HepG2 (cell line): ENCODE measurements around the gene MAP10. TPM values are rescaled to one million over a fixed set of nuclear protein-coding genes. Genes with fewer than 3 reads are reported as not detected.

Experiments used
- ATAC-seq: fragments of 200-7000 bp; cut with Tn5 transposase; 3 replicates; pipeline ENCODE4 v1.9.1; 2020; ENCODE audit warnings: mild to moderate bottlenecking, moderate library complexity
- BruUV-seq: library from RNA; stranded (reverse); fragments of 400-500 nt; replicated peaks from 2 replicates; lab custom pipeline; 2021; lab: Mats Ljungman, UMichigan
- CTCF ChIA-PET: fragments of 300-600 bp; formaldehyde crosslinking; extraction: SDS; loops from one replicate; lab custom pipeline; 2021; ENCODE audit warnings: low total read pairs, inconsistent platforms, low intra/inter-chr PET ratio; lab: Yijun Ruan, JAX
- POLR2A ChIA-PET: fragments of 350-600 bp; sonication (Branson Sonifier 250); formaldehyde crosslinking; loops from one replicate; lab custom pipeline; 2020; ENCODE audit warnings: antibody characterized with exemption, inconsistent platforms; lab: Yijun Ruan, JAX
- DNase-seq: peaks from one replicate; pipeline ENCODE4 v3.0.0-alpha.2; 2015; ENCODE audit warnings: low spot score
- FAIRE-seq: peaks from 3 replicates; lab custom pipeline; 2011; peaks lifted over from hg19 to GRCh38; lab: Jason Lieb, UNC
- H2AFZ ChIP-seq: one replicate; pipeline ENCODE4 v1.6.1; 2011; ENCODE audit warnings: low read length, inconsistent platforms
- H3K27ac ChIP-seq: fragments of 300-600 bp; 3 replicates; pipeline ENCODE4 v1.8.0; 2011; ENCODE audit warnings: mixed run types, mild to moderate bottlenecking, mixed read lengths, low read length, inconsistent platforms; ENCODE audit not compliant: insufficient read depth; ENCODE audit errors: extremely low read length
- H3K27me3 ChIP-seq, 2 experiments: fragments of 200-600 bp in 1 of 2; 2 replicates in 1 of 2; 3 replicates in 1 of 2; pipeline versions ENCODE4 v1.6.0 to v1.8.0; 2011; ENCODE audit warnings: low read length in 2 of 2, mild to moderate bottlenecking in 2 of 2, moderate library complexity in 2 of 2, inconsistent platforms in 1 of 2; ENCODE audit not compliant: insufficient read depth in 2 of 2, control insufficient read depth in 1 of 2
- H3K36me3 ChIP-seq, 2 experiments: fragments of 200-600 bp in 1 of 2; replicated peaks in 1 of 2; 2 replicates in 1 of 2; 3 replicates in 1 of 2; pipeline versions ENCODE4 v1.5.1 to v1.8.0; 2011; ENCODE audit warnings: low read length in 2 of 2, inconsistent platforms in 1 of 2; ENCODE audit not compliant: insufficient read depth in 2 of 2, control insufficient read depth in 1 of 2
- H3K4me1 ChIP-seq: 2 replicates; pipeline ENCODE4 v1.5.1; 2012; ENCODE audit warnings: low read length, inconsistent platforms; ENCODE audit not compliant: insufficient read depth
- H3K4me2 ChIP-seq: 2 replicates; pipeline ENCODE4 v1.6.0; 2011; ENCODE audit warnings: low read depth, low read length, inconsistent platforms
- H3K4me3 ChIP-seq, 3 experiments: fragments of 200-600 bp in 1 of 3; sonication (generic), shearing (Covaris generic) in 1 of 3; replicated peaks in 1 of 3; 2 replicates each; pipeline ENCODE4 v1.5.1; 2011 to 2016; ENCODE audit warnings: low read length in 3 of 3, inconsistent platforms in 2 of 3, low read depth in 2 of 3, mild to moderate bottlenecking in 2 of 3, control low read depth in 1 of 3, mixed read lengths in 1 of 3; ENCODE audit not compliant: insufficient read depth in 1 of 3
- H3K79me2 ChIP-seq: one replicate; pipeline ENCODE4 v1.6.1; 2011; ENCODE audit warnings: low read length, inconsistent platforms; ENCODE audit not compliant: insufficient read depth
- H3K9ac ChIP-seq: 2 replicates; pipeline ENCODE4 v1.6.0; 2011; ENCODE audit warnings: mild to moderate bottlenecking, low read depth, low read length, inconsistent platforms; ENCODE audit not compliant: insufficient read depth
- H3K9me3 ChIP-seq: 2 replicates; pipeline ENCODE4 v1.5.1; 2012; ENCODE audit warnings: mild to moderate bottlenecking, low read length
- H4K20me1 ChIP-seq: 2 replicates; pipeline ENCODE4 v1.6.0; 2011; ENCODE audit warnings: inconsistent platforms, mild to moderate bottlenecking, low read length, moderate library complexity; ENCODE audit not compliant: insufficient read depth
- AGO1 ChIP-seq: fragments of 200-400 bp; formaldehyde crosslinking; IDR thresholded peaks from 2 replicates; pipeline ENCODE4 v1.6.1; 2017; ENCODE audit warnings: mild to moderate bottlenecking, low read depth, low read length, moderate library complexity; ENCODE audit not compliant: poor library complexity, severe bottlenecking
- DR1 ChIP-seq: sonication (generic); formaldehyde crosslinking; IDR thresholded peaks from 2 replicates; pipeline ENCODE4 v1.8.0; 2021; ENCODE audit warnings: mild to moderate bottlenecking, missing genetic modification reagents, inconsistent platforms
- HNRNPK ChIP-seq: fragments of 200-400 bp; formaldehyde crosslinking; IDR thresholded peaks from 2 replicates; pipeline ENCODE4 v1.6.1; 2018; ENCODE audit warnings: low read length, low read depth, moderate library complexity, mild to moderate bottlenecking; ENCODE audit not compliant: poor library complexity, severe bottlenecking
- RCOR2 ChIP-seq: IDR thresholded peaks from 2 replicates; pipeline ENCODE4 v1.6.1; 2016; ENCODE audit warnings: missing biosample characterization, missing genetic modification reagents
- SRSF9 ChIP-seq: fragments of 200-400 bp; formaldehyde crosslinking; IDR thresholded peaks from 2 replicates; pipeline ENCODE4 v1.6.1; 2018; ENCODE audit warnings: borderline replicate concordance, mild to moderate bottlenecking, low read depth, low read length; ENCODE audit not compliant: insufficient read depth, poor library complexity, severe bottlenecking
- TBP ChIP-seq: sonication (generic); formaldehyde crosslinking; IDR thresholded peaks from 2 replicates; pipeline ENCODE4 v1.5.0; 2020; ENCODE audit warnings: missing genetic modification reagents
- ZFP37 ChIP-seq: sonication (generic); formaldehyde crosslinking; IDR thresholded peaks from 2 replicates; pipeline ENCODE4 v1.4.0; 2020; ENCODE audit warnings: missing genetic modification reagents, borderline replicate concordance
- ZNF224 ChIP-seq: sonication (generic); formaldehyde crosslinking; IDR thresholded peaks from 2 replicates; pipeline ENCODE4 v1.5.0; 2020; ENCODE audit warnings: mild to moderate bottlenecking, missing genetic modification reagents
- ZNF652 ChIP-seq: IDR thresholded peaks from 2 replicates; pipeline ENCODE4 v1.6.1; 2016; ENCODE audit warnings: low read depth, borderline replicate concordance
- ZNF670 ChIP-seq: sonication (generic); formaldehyde crosslinking; IDR thresholded peaks from 2 replicates; pipeline ENCODE4 v1.8.0; 2022; ENCODE audit warnings: mild to moderate bottlenecking, missing genetic modification reagents, borderline replicate concordance
- ZNF747 ChIP-seq: sonication (generic); formaldehyde crosslinking; IDR thresholded peaks from 2 replicates; pipeline ENCODE4 v1.8.1; 2023; ENCODE audit warnings: missing genetic modification reagents, mild to moderate bottlenecking, borderline replicate concordance
- WGBS: methylation state at CpG from one replicate; pipeline ENCODE4 v1.1.6; 2017; ENCODE audit warnings: low lambda C conversion rate; 5-methylcytosine and 5-hydroxymethylcytosine counted together
- in situ Hi-C: cut with HindIII; loops from 2 replicates; pipeline ENCODE4 v1.10.0; 2017; ENCODE audit warnings: low pct_unique_long_range_greater_than_20kb; ENCODE audit not compliant: extremely low pct_ligation_motif_present
- intact Hi-C: fragments of 100-400 bp; cut with micrococcal nuclease; formaldehyde crosslinking; loops from one replicate; pipeline ENCODE4 v1.10.0; 2022; ENCODE audit not compliant: unreplicated experiment
- polyA plus RNA-seq, 8 experiments: library from polyadenylated mRNA; depleted of rRNA in 3 of 8; stranded (reverse) in 7 of 8; unstranded in 1 of 8; fragments of >200 nt; fragmentation: Illumina TruSeq in 4 of 8; extraction: Trizol in 4 of 8; gene quantifications; 2 replicates each; pipeline versions ENCODE4 v1.2.1 to v1.2.3, GENCODE V29; 2011 to 2016; ENCODE audit warnings: low read depth in 4 of 8, missing spikeins in 1 of 8, mixed read lengths in 1 of 8; ENCODE audit not compliant: insufficient read depth in 1 of 8
- total RNA-seq, 5 experiments: library from RNA; depleted of rRNA; stranded (reverse); fragments of >200 nt; fragmentation: Illumina TruSeq; extraction: Trizol; gene quantifications; 2 replicates each; pipeline ENCODE4 v1.2.3, GENCODE V29; 2016; ENCODE audit warnings: low read depth in 1 of 5
- TF ChIP-seq, protein P1 (sequence below): sonication (generic); formaldehyde crosslinking; IDR thresholded peaks from 2 replicates; pipeline ENCODE4 v1.4.0; 2020; ENCODE audit warnings: missing genetic modification reagents
- TF ChIP-seq, protein P2 (sequence below): sonication (generic); formaldehyde crosslinking; IDR thresholded peaks from 2 replicates; pipeline ENCODE4 v1.4.0; 2020; ENCODE audit warnings: mild to moderate bottlenecking, missing genetic modification reagents, borderline replicate concordance
- TF ChIP-seq, protein P3 (sequence below): sonication (generic); formaldehyde crosslinking; IDR thresholded peaks from 2 replicates; pipeline ENCODE4 v1.4.0; 2020; ENCODE audit warnings: missing genetic modification reagents, borderline replicate concordance

MAP10 gene
- total and polyA plus RNA-seq, 2 of the 13 experiments (the other 11 are each of a cell fraction or from before 2014, with no cell fraction given) = not detected

DNA sequence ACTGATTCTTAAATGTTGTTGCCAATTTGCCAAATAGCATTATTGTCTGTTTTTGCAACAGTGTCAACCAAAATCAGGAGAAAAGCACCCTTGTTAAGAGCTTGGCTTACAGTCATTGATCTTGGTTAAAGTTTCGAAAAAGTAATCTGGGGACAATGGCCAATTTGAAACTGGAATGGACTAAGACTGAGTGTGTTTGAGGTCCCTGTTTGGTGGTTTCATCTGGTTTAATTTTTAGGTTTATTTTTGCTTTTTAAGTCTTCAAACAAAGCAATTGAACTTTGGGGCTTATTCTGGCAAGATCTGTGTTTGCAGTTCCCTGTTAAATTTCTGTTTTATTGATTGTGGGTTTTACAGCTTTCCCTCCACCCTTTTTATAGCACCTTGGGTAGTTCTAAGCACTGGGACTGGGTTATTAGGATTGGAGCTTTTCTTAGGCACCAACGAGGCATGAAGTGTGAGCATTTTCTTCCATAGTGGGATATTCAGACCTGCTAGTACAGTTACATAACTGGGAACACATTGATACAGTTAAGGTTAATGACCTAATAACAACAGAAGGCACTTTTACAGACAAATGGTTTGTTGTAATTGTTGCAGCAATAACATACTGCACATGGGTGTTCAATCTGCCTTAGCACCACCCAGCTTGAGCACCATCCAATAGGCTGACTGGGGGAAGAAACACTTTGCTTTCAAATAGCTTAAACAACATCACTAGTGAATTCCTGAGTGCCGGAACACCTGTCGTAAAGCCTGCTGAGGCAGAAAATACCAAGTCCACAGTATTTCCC is 40.6 kb upstream of the MAP10 start:
- Histone ChIP-seq H2AFZ (no peak overlapping the region), H3K4me3 (no peak overlapping the region), H3K36me3 (no peaks in the 10 kb centered on the region), H3K4me2 (no peak overlapping the region), H3K9me3 (peaks cover 20% of the 10 kb centered on the region), H3K9ac (no peak overlapping the region), H4K20me1 (no peaks in the 10 kb centered on the region), H3K4me1 (no peaks in the 10 kb centered on the region), H3K79me2 (no peaks in the 10 kb centered on the region), H3K27me3 (no peaks in the 10 kb centered on the region), H3K27ac (no peak overlapping the region)
- DNase-seq = no peak
- 2% methylated on average over 2 of the region's 4 CpGs for WGBS
- FAIRE-seq = no peak
- intact Hi-C loops (no loop called here), in situ Hi-C loops (no loop called here)
- no peak for ATAC-seq
- CTCF ChIA-PET = no interaction called here
- no TSS peak for BruUV-seq
- POLR2A ChIA-PET = no interaction called here
- no peak for TF ChIP-seq DR1 (CRISPR knock-in tag)
- TF ChIP-seq TBP (CRISPR knock-in tag) = no peak
- TF ChIP-seq AGO1 = no peak
- no peak for TF ChIP-seq ZFP37 (CRISPR knock-in tag)
- no peak for TF ChIP-seq HNRNPK
- no peak for TF ChIP-seq ZNF747
- TF ChIP-seq ZNF652 (CRISPR knock-in tag) = no peak
- TF ChIP-seq SRSF9 = no peak
- TF ChIP-seq, protein P1, sequence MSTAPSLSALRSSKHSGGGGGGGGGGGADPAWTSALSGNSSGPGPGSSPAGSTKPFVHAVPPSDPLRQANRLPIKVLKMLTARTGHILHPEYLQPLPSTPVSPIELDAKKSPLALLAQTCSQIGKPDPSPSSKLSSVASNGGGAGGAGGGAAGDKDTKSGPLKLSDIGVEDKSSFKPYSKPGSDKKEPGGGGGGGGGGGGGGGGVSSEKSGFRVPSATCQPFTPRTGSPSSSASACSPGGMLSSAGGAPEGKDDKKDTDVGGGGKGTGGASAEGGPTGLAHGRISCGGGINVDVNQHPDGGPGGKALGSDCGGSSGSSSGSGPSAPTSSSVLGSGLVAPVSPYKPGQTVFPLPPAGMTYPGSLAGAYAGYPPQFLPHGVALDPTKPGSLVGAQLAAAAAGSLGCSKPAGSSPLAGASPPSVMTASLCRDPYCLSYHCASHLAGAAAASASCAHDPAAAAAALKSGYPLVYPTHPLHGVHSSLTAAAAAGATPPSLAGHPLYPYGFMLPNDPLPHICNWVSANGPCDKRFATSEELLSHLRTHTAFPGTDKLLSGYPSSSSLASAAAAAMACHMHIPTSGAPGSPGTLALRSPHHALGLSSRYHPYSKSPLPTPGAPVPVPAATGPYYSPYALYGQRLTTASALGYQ (CRISPR knock-in tag) = no peak
- no peak for TF ChIP-seq RCOR2 (CRISPR knock-in tag)
- TF ChIP-seq, protein P2, sequence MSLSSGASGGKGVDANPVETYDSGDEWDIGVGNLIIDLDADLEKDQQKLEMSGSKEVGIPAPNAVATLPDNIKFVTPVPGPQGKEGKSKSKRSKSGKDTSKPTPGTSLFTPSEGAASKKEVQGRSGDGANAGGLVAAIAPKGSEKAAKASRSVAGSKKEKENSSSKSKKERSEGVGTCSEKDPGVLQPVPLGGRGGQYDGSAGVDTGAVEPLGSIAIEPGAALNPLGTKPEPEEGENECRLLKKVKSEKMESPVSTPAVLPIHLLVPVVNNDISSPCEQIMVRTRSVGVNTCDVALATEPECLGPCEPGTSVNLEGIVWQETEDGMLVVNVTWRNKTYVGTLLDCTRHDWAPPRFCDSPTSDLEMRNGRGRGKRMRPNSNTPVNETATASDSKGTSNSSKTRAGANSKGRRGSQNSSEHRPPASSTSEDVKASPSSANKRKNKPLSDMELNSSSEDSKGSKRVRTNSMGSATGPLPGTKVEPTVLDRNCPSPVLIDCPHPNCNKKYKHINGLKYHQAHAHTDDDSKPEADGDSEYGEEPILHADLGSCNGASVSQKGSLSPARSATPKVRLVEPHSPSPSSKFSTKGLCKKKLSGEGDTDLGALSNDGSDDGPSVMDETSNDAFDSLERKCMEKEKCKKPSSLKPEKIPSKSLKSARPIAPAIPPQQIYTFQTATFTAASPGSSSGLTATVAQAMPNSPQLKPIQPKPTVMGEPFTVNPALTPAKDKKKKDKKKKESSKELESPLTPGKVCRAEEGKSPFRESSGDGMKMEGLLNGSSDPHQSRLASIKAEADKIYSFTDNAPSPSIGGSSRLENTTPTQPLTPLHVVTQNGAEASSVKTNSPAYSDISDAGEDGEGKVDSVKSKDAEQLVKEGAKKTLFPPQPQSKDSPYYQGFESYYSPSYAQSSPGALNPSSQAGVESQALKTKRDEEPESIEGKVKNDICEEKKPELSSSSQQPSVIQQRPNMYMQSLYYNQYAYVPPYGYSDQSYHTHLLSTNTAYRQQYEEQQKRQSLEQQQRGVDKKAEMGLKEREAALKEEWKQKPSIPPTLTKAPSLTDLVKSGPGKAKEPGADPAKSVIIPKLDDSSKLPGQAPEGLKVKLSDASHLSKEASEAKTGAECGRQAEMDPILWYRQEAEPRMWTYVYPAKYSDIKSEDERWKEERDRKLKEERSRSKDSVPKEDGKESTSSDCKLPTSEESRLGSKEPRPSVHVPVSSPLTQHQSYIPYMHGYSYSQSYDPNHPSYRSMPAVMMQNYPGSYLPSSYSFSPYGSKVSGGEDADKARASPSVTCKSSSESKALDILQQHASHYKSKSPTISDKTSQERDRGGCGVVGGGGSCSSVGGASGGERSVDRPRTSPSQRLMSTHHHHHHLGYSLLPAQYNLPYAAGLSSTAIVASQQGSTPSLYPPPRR (CRISPR knock-in tag) = no peak
- TF ChIP-seq ZNF670 (CRISPR knock-in tag) = no peak
- TF ChIP-seq ZNF224 (CRISPR knock-in tag) = no peak
- TF ChIP-seq, protein P3, sequence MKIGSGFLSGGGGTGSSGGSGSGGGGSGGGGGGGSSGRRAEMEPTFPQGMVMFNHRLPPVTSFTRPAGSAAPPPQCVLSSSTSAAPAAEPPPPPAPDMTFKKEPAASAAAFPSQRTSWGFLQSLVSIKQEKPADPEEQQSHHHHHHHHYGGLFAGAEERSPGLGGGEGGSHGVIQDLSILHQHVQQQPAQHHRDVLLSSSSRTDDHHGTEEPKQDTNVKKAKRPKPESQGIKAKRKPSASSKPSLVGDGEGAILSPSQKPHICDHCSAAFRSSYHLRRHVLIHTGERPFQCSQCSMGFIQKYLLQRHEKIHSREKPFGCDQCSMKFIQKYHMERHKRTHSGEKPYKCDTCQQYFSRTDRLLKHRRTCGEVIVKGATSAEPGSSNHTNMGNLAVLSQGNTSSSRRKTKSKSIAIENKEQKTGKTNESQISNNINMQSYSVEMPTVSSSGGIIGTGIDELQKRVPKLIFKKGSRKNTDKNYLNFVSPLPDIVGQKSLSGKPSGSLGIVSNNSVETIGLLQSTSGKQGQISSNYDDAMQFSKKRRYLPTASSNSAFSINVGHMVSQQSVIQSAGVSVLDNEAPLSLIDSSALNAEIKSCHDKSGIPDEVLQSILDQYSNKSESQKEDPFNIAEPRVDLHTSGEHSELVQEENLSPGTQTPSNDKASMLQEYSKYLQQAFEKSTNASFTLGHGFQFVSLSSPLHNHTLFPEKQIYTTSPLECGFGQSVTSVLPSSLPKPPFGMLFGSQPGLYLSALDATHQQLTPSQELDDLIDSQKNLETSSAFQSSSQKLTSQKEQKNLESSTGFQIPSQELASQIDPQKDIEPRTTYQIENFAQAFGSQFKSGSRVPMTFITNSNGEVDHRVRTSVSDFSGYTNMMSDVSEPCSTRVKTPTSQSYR (CRISPR knock-in tag) = no peak
